H9 (cell line): ENCODE measurements around the gene RAB11FIP5. TPM values are rescaled to one million over a fixed set of nuclear protein-coding genes. Genes with fewer than 3 reads are reported as not detected.

Experiments
- DNase-seq: peaks from one replicate; pipeline ENCODE4 v3.0.0-alpha.2; 2017
- H2AFZ ChIP-seq: one replicate; pipeline ENCODE4 v1.6.1; 2013; ENCODE audit warnings: mild to moderate bottlenecking, low read length, control low read depth, moderate library complexity
- H2AK5ac ChIP-seq: 2 replicates; pipeline ENCODE4 v1.6.1; 2013; ENCODE audit warnings: low read length, control low read depth, mixed read lengths; ENCODE audit not compliant: insufficient read length
- H2BK120ac ChIP-seq: one replicate; pipeline ENCODE4 v1.6.1; 2013; ENCODE audit warnings: low read depth, mild to moderate bottlenecking, low read length, control low read depth, inconsistent platforms; ENCODE audit not compliant: poor library complexity, severe bottlenecking
- H2BK12ac ChIP-seq: 2 replicates; pipeline ENCODE4 v1.6.1; 2013; ENCODE audit warnings: low read length, control low read depth, mixed read lengths, low read depth; ENCODE audit not compliant: insufficient read length
- H2BK15ac ChIP-seq: 2 replicates; pipeline ENCODE4 v1.6.1; 2013; ENCODE audit warnings: low read depth, low read length, control low read depth
- H2BK20ac ChIP-seq: one replicate; pipeline ENCODE4 v1.6.1; 2013; ENCODE audit warnings: low read depth, mild to moderate bottlenecking, low read length, control low read depth, inconsistent platforms; ENCODE audit not compliant: poor library complexity, severe bottlenecking
- H2BK5ac ChIP-seq: 2 replicates; pipeline ENCODE4 v1.6.1; 2013; ENCODE audit warnings: low read length, control low read depth, mixed read lengths; ENCODE audit not compliant: insufficient read length
- H3K14ac ChIP-seq: 2 replicates; pipeline ENCODE4 v1.6.1; 2013; ENCODE audit warnings: low read length, control low read depth; ENCODE audit not compliant: insufficient read depth
- H3K18ac ChIP-seq: 2 replicates; pipeline ENCODE4 v1.6.1; 2013; ENCODE audit warnings: low read depth, mild to moderate bottlenecking, mixed read lengths, low read length, control low read depth; ENCODE audit not compliant: insufficient read length
- H3K23ac ChIP-seq: 2 replicates; pipeline ENCODE4 v1.6.1; 2013; ENCODE audit warnings: low read length, control low read depth, mixed read lengths, low read depth; ENCODE audit not compliant: insufficient read length
- H3K23me2 ChIP-seq: 2 replicates; pipeline ENCODE4 v1.6.1; 2013; ENCODE audit warnings: low read depth, mild to moderate bottlenecking, mixed read lengths, low read length, control low read depth; ENCODE audit not compliant: insufficient read length, poor library complexity, severe bottlenecking
- H3K27ac ChIP-seq: 2 replicates; pipeline ENCODE4 v1.5.1; 2013; ENCODE audit warnings: low read length, control low read depth, mixed read lengths, low read depth; ENCODE audit not compliant: insufficient read length
- H3K27me3 ChIP-seq: 2 replicates; pipeline ENCODE4 v1.6.1; 2013; ENCODE audit warnings: low read length, control low read depth, inconsistent platforms; ENCODE audit not compliant: insufficient read depth
- H3K4ac ChIP-seq: 2 replicates; pipeline ENCODE4 v1.6.1; 2013; ENCODE audit warnings: low read depth, mild to moderate bottlenecking, control low read depth, inconsistent platforms, low read length, moderate library complexity
- H3K4me1 ChIP-seq: 2 replicates; pipeline ENCODE4 v1.6.1; 2013; ENCODE audit warnings: low read length, control low read depth, inconsistent platforms; ENCODE audit not compliant: insufficient read depth
- H3K4me2 ChIP-seq: 2 replicates; pipeline ENCODE4 v1.6.1; 2013; ENCODE audit warnings: low read length, control low read depth, mixed read lengths; ENCODE audit not compliant: insufficient read length, insufficient read depth
- H3K56ac ChIP-seq: 2 replicates; pipeline ENCODE4 v1.6.1; 2013; ENCODE audit warnings: low read depth, mild to moderate bottlenecking, mixed read lengths, low read length, control low read depth; ENCODE audit not compliant: insufficient read length
- H3K79me1 ChIP-seq: 2 replicates; pipeline ENCODE4 v1.6.1; 2013; ENCODE audit warnings: low read depth, mild to moderate bottlenecking, moderate library complexity, low read length, control low read depth, inconsistent platforms; ENCODE audit not compliant: insufficient read depth, poor library complexity, severe bottlenecking
- H3K79me2 ChIP-seq: 2 replicates; pipeline ENCODE4 v1.6.1; 2013; ENCODE audit warnings: low read length, control low read depth, inconsistent platforms; ENCODE audit not compliant: insufficient read depth
- H3K9ac ChIP-seq: 2 replicates; pipeline ENCODE4 v1.6.1; 2013; ENCODE audit warnings: low read length, control low read depth, mixed read lengths; ENCODE audit not compliant: insufficient read length; ENCODE audit errors: extremely low read depth
- H3K9me3 ChIP-seq: one replicate; pipeline ENCODE4 v1.6.1; 2013; ENCODE audit warnings: low read depth, low read length, inconsistent platforms; ENCODE audit not compliant: control insufficient read depth
- H3T11ph ChIP-seq: one replicate; pipeline ENCODE4 v1.6.1; 2013; ENCODE audit warnings: mild to moderate bottlenecking, low read length, control low read depth, inconsistent platforms
- H4K20me1 ChIP-seq: one replicate; pipeline ENCODE4 v1.6.1; 2013; ENCODE audit not compliant: control insufficient read depth, insufficient read length, insufficient read depth
- H4K5ac ChIP-seq: 2 replicates; pipeline ENCODE4 v1.6.1; 2013; ENCODE audit warnings: low read depth, mild to moderate bottlenecking, mixed read lengths, low read length, control low read depth; ENCODE audit not compliant: insufficient read length
- H4K8ac ChIP-seq: replicated peaks from 2 replicates; pipeline ENCODE4 v1.6.1; 2013; ENCODE audit warnings: low read length, control low read depth, mixed read lengths, low read depth; ENCODE audit not compliant: insufficient read length
- H4K91ac ChIP-seq: 2 replicates; pipeline ENCODE4 v1.6.1; 2013; ENCODE audit warnings: low read depth, mild to moderate bottlenecking, moderate library complexity, mixed read lengths, low read length, control low read depth; ENCODE audit not compliant: insufficient read length
- H3K27ac Mint-ChIP-seq, 3 experiments: 2 replicates in 2 of 3; 3 replicates in 1 of 3; pipeline ENCODE4 v1.8.0; 2020 to 2021; ENCODE audit warnings: mixed read lengths in 3 of 3, mild to moderate bottlenecking in 1 of 3, moderate library complexity in 1 of 3
- H3K27me3 Mint-ChIP-seq: 2 replicates; pipeline ENCODE4 v1.8.0; 2021; ENCODE audit warnings: low read depth, mild to moderate bottlenecking, moderate library complexity, mixed read lengths
- H3K36me3 Mint-ChIP-seq, 3 experiments: 2 replicates in 2 of 3; 3 replicates in 1 of 3; pipeline ENCODE4 v1.8.0; 2020 to 2021; ENCODE audit warnings: low read depth in 3 of 3, mixed read lengths in 3 of 3; ENCODE audit not compliant: insufficient read depth in 1 of 3
- H3K4me1 Mint-ChIP-seq, 2 experiments: 2 replicates each; pipeline ENCODE4 v1.8.0; 2020; ENCODE audit warnings: mixed read lengths in 2 of 2
- H3K4me3 Mint-ChIP-seq, 2 experiments: 2 replicates in 1 of 2; 3 replicates in 1 of 2; pipeline ENCODE4 v1.8.0; 2020 to 2021; ENCODE audit warnings: mild to moderate bottlenecking in 2 of 2, mixed read lengths in 2 of 2, moderate library complexity in 1 of 2
- H3K9me3 Mint-ChIP-seq, 2 experiments: 2 replicates in 1 of 2; 3 replicates in 1 of 2; pipeline ENCODE4 v1.8.0; 2020; ENCODE audit warnings: mild to moderate bottlenecking in 2 of 2, mixed read lengths in 2 of 2, moderate library complexity in 1 of 2
- CTCF ChIP-seq: fragments of 200-600 bp; sonication (generic); conservative IDR thresholded peaks from 3 replicates; pipeline ENCODE4 v1.8.0; 2021; ENCODE audit warnings: antibody characterized with exemption, mild to moderate bottlenecking
- WGBS: extraction: QIAGEN DNeasy Blood & Tissue Kit; methylation state at CpG from one replicate; pipeline ENCODE4 v1.1.7; 2013; ENCODE audit warnings: missing lambda C conversion rate, low lambda C conversion rate, mixed read lengths; ENCODE audit not compliant: insufficient read length; ENCODE audit errors: extremely low coverage; 5-methylcytosine and 5-hydroxymethylcytosine counted together
- total RNA-seq: library from RNA; stranded (reverse); gene quantifications from 2 replicates; pipeline ENCODE4 v1.2.1, GENCODE V29; 2021

RAB11FIP5 gene
- total RNA-seq, 1 experiment from 2014 or later, result 7.1 TPM

GRCh38 chr2:73027340-73027739 lies 85.4 kb downstream of the RAB11FIP5 start:
- Histone ChIP-seq H2BK15ac (no peak overlapping the region), H2AK5ac (no peak overlapping the region), H3K4ac (no peak overlapping the region), H4K91ac (no peak overlapping the region), H3K14ac (no peak overlapping the region), H2BK5ac (no peak overlapping the region), H3K23me2 (no peaks in the 10 kb centered on the region), H2AFZ (no peak overlapping the region), H3K4me2 (no peak overlapping the region), H3T11ph (no peak overlapping the region), H4K20me1 (no peaks in the 10 kb centered on the region), H3K9me3 (no peaks in the 10 kb centered on the region), H3K79me2 (no peaks in the 10 kb centered on the region), H3K56ac (no peak overlapping the region), H3K27me3 (no peaks in the 10 kb centered on the region), H3K79me1 (no peaks in the 10 kb centered on the region), H3K9ac (no peak overlapping the region), H3K23ac (no peak overlapping the region), H3K4me1 (no peaks in the 10 kb centered on the region), H2BK120ac (no peak overlapping the region), H3K27ac (no peak overlapping the region), H2BK12ac (no peak overlapping the region), H3K18ac (no peak overlapping the region), H4K5ac (no peak overlapping the region), H2BK20ac (no peak overlapping the region), H4K8ac (no peak overlapping the region)
- no peak overlapping the region for H3K4me3 Mint-ChIP-seq
- TF ChIP-seq CTCF, result no peak
- no peak for DNase-seq
- no peaks in the 10 kb centered on the region for H3K27me3 Mint-ChIP-seq
- no CpG with 5 or more reads among the region's 1 CpG for WGBS
- peaks cover 5% of the 10 kb centered on the region in 2 experiments for H3K4me1 Mint-ChIP-seq
- H3K27ac Mint-ChIP-seq, result no peak overlapping the region
- H3K9me3 Mint-ChIP-seq, result no peaks in the 10 kb centered on the region
- peaks cover 0 to 5% (median 0%) of the 10 kb centered on the region in 3 experiments; a peak in 3 of 7 replicates for H3K36me3 Mint-ChIP-seq
